Measurements from ENCODE around the gene FAM168A. TPM values are rescaled to one million over a fixed set of nuclear protein-coding genes. Genes with fewer than 3 reads are reported as not detected.

Gene FAM168A
- total and polyA plus RNA-seq, 10 of the 15 experiments (the other 5 are each of a cell fraction or from before 2014, with no cell fraction given), result 1.7 to 20.0 (median 10.0) TPM

DNA sequence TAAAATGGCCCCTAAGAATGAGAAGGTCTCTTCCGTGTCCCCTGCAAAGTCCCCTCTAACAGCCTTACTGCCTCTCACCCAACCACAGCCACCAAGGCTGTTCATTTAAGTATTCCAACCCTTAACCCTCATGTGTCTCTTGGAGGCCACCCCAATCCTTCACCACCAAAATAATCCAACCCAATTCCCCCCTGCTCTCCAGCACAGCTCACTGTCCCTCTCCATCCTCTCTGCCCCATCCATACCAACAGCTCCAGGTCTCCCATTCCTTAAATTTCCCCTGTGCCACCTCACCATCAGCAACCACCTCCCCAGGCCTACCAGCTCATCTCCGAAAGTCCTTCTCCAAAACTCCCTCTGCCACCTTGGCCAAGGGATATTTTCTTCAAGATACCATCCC, 1.4 kb downstream of the FAM168A start:
- 0 out of 2 replicates have a peak, but pooled peaks have one; percentile 4 for TF ChIP-seq HDGF (IDR thresholded peaks at IDR 0.05)
- TF ChIP-seq NFIC (IDR thresholded peaks at IDR 0.05; ENCODE audit: low read depth, low read length), result no peak
- no peaks in the 10 kb centered on the region for H3K4me1 ChIP-seq (ENCODE audit: control insufficient read depth, insufficient read depth, low read length)
- ATAC-seq (no peak), DNase-seq (ENCODE audit: low read depth, low spot score) (no peak), FAIRE-seq (no peak)
- intact Hi-C loops (cut with micrococcal nuclease; ENCODE audit: unreplicated experiment) (no loop called here), in situ Hi-C loops (cut with MboI) (no loop called here)
- POLR2A ChIA-PET, result interaction anchor here (1.1 to 1.2 kb wide), 3 partner anchors 8 to 219 kb away, joined by 3 read pairs; no protein-coding TSS in a partner anchor
- SMC1A ChIA-PET (ENCODE audit: uncharacterized antibody, unreplicated experiment), result interaction anchor here (0.8 to 4.2 kb wide), 13 partner anchors 9 to 182 kb away, joined by 3 to 24 read pairs (median 4); no protein-coding TSS in a partner anchor
- CTCF ChIA-PET, result interaction anchor here (0.7 to 2.1 kb wide), 7 partner anchors 11 to 118 kb away, joined by 3 to 8 read pairs (median 4); no protein-coding TSS in a partner anchor
- peak overlapping the region; percentile 77; the same call in 1 of the 2 replicates for H3K4me3 ChIP-seq
- no peak overlapping the region for H2AFZ ChIP-seq (ENCODE audit: control insufficient read depth, low read depth, low read length)
- BruUV-seq (replicated peaks), result no TSS peak
- H3K9me3 ChIP-seq (replicated peaks; ENCODE audit: control insufficient read depth, insufficient read depth, low read length), result no peaks in the 10 kb centered on the region
- H3K4me2 ChIP-seq (ENCODE audit: control insufficient read depth, insufficient read depth), result peak overlapping the region; percentile 64
- RAD21 ChIA-PET (ENCODE audit: unreplicated experiment), result interaction anchor here (1.0 to 3.7 kb wide), 4 partner anchors 16 to 182 kb away, joined by 3 to 9 read pairs (median 5); no protein-coding TSS in a partner anchor
- no peaks in the 10 kb centered on the region for H3K27me3 ChIP-seq (replicated peaks in 1 of 2; ENCODE audit: control insufficient read depth in 2 of 2, insufficient read depth in 2 of 2, low read length in 1 of 2)
- no peaks in the 10 kb centered on the region for H4K20me1 ChIP-seq (ENCODE audit: control insufficient read depth, insufficient read depth)
- no peaks in the 10 kb centered on the region for H3K36me3 ChIP-seq (ENCODE audit: control insufficient read depth in 2 of 2, insufficient read depth in 2 of 2, low read length in 1 of 2)
- WGBS (ENCODE audit: insufficient coverage, insufficient replicate concordance, low lambda C conversion rate, missing lambda C conversion rate), result 97% methylated on average over 2 of the region's 2 CpGs
- H3K79me2 ChIP-seq (ENCODE audit: control insufficient read depth, insufficient read depth, low read length), result peaks cover 23% of the 10 kb centered on the region
- H3K27ac ChIP-seq (ENCODE audit: control insufficient read depth, insufficient read depth), result no peak overlapping the region
- H3K9ac ChIP-seq (ENCODE audit: control insufficient read depth, insufficient read depth, low read length), result peak overlapping the region; percentile 84; the same call in 1 of the 2 replicates

DNA sequence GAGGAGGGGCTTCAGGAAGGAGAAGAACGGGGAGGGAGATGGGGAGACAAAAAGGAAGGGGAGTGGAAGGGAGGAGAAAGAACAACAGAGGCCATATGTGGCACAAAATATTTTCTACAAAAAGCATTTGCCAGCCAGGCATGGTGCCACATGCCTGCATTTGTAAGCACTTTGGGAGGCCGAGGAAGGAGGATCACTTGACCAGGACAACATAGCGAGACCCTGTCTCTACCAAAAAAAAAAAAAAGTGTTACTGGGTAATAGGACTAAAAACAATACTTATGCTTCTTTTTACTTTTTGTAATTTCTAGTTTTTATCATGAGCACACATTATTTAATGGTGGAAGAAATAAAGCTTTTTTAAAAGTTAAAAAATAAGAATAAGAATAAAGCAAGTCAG, 5.3 kb downstream of the FAM168A start:
- in situ Hi-C loops (cut with MboI) (no loop called here), intact Hi-C loops (cut with micrococcal nuclease; ENCODE audit: unreplicated experiment) (no loop called here)
- DNase-seq (ENCODE audit: low read depth, low spot score) (no peak), FAIRE-seq (no peak), ATAC-seq (no peak)
- no peak overlapping the region for H3K4me3 ChIP-seq
- H4K20me1 ChIP-seq (ENCODE audit: control insufficient read depth, insufficient read depth), result no peaks in the 10 kb centered on the region
- no TSS peak for BruUV-seq (replicated peaks)
- peaks cover 24% of the 10 kb centered on the region for H3K79me2 ChIP-seq (ENCODE audit: control insufficient read depth, insufficient read depth, low read length)
- H3K9ac ChIP-seq (ENCODE audit: control insufficient read depth, insufficient read depth, low read length), result no peak overlapping the region
- no peaks in the 10 kb centered on the region for H3K27me3 ChIP-seq (replicated peaks in 1 of 2; ENCODE audit: control insufficient read depth in 2 of 2, insufficient read depth in 2 of 2, low read length in 1 of 2)
- no peaks in the 10 kb centered on the region for H3K4me1 ChIP-seq (ENCODE audit: control insufficient read depth, insufficient read depth, low read length)
- no peak overlapping the region for H2AFZ ChIP-seq (ENCODE audit: control insufficient read depth, low read depth, low read length)
- no peak overlapping the region for H3K27ac ChIP-seq (ENCODE audit: control insufficient read depth, insufficient read depth)
- ChIA-PET RAD21 (ENCODE audit: unreplicated experiment) (interaction anchor here (0.9 to 2.4 kb wide), 5 partner anchors 13 to 900 kb away, joined by 4 to 10 read pairs (median 5); no protein-coding TSS in a partner anchor), CTCF (interaction anchor here (1.0 to 2.4 kb wide), 6 partner anchors 15 to 220 kb away, joined by 3 to 12 read pairs (median 5); no protein-coding TSS in a partner anchor), POLR2A (interaction anchor here (1.5 kb wide), 1 partner anchor 14 kb away, joined by 3 read pairs; no protein-coding TSS in a partner anchor), SMC1A (ENCODE audit: uncharacterized antibody, unreplicated experiment) (interaction anchor here (0.7 to 4.2 kb wide), 8 partner anchors 12 to 55 kb away, joined by 3 to 24 read pairs (median 8); partner anchors contain the start of gene PLEKHB1)
- no peaks in the 10 kb centered on the region; the same call in 2 of the 3 replicates for H3K9me3 ChIP-seq (replicated peaks; ENCODE audit: control insufficient read depth, insufficient read depth, low read length)
- no peak overlapping the region for H3K4me2 ChIP-seq (ENCODE audit: control insufficient read depth, insufficient read depth)
- TF ChIP-seq ATF7 (IDR thresholded peaks at IDR 0.05; ENCODE audit: low read depth) (no peak), POLR2AphosphoS2 (IDR thresholded peaks at IDR 0.05; ENCODE audit: low read depth, low read length) (no peak), MTA3 (IDR thresholded peaks at IDR 0.05; ENCODE audit: borderline replicate concordance, low read length) (no peak), ZNF622 (IDR thresholded peaks at IDR 0.05) (no peak), RB1 (IDR thresholded peaks at IDR 0.05; ENCODE audit: borderline replicate concordance) (no peak), POU2F2 (IDR thresholded peaks at IDR 0.05; ENCODE audit: borderline replicate concordance, low read depth, low read length) (no peak), CBX5 (IDR thresholded peaks at IDR 0.05; ENCODE audit: low read depth) (no peak), PML (IDR thresholded peaks at IDR 0.05; ENCODE audit: low read length) (no peak), MEF2A (IDR thresholded peaks at IDR 0.05; ENCODE audit: insufficient read depth, low read depth, low read length) (no peak), NR2F1 (conservative IDR thresholded peaks at IDR 0.05) (no peak), MTA2 (IDR thresholded peaks at IDR 0.05; ENCODE audit: low read depth) (no peak), SMAD5 (IDR thresholded peaks at IDR 0.05; ENCODE audit: low read depth) (no peak), RCOR1 (conservative IDR thresholded peaks at IDR 0.05; ENCODE audit: low read depth, low read length) (no peak), WRNIP1 (IDR thresholded peaks at IDR 0.05; ENCODE audit: borderline replicate concordance, low read depth, low read length) (no peak)
- WGBS (ENCODE audit: insufficient coverage, insufficient replicate concordance, low lambda C conversion rate, missing lambda C conversion rate), result 80% methylated on average over 3 of the region's 3 CpGs
- no peaks in the 10 kb centered on the region for H3K36me3 ChIP-seq (ENCODE audit: control insufficient read depth in 2 of 2, insufficient read depth in 2 of 2, low read length in 1 of 2)
